HG03457 (cell line): ENCODE results near the gene HOXD8.

Source experiments
- ATAC-seq: cut with Tn5 transposase; IDR thresholded peaks from one replicate; pipeline ENCODE4 v1.9.1; 2021; ENCODE audit warnings: moderate number of reproducible peaks; ENCODE audit not compliant: unreplicated experiment

HOXD8 gene

GRCh38 chr2:176171351-176172006, 42.0 kb downstream of the HOXD8 start:
- no peak for ATAC-seq

GRCh38 chr2:176172007-176172894, 42.7 kb downstream of the HOXD8 start:
- no peak for ATAC-seq

GRCh38 chr2:176172895-176173566, 43.5 kb downstream of the HOXD8 start:
- ATAC-seq: no peak

GRCh38 chr2:176173567-176174381, 44.3 kb downstream of the HOXD8 start:
- no peak for ATAC-seq

- no peak for ATAC-seq
These were observed 44.9 kb downstream of the HOXD8 start for GRCh38 chr2:176174382-176174823.

GRCh38 chr2:176174824-176175708, 45.6 kb downstream of the HOXD8 start:
- no peak for ATAC-seq

GRCh38 chr2:176175709-176176607, 46.5 kb downstream of the HOXD8 start:
- no peak for ATAC-seq

GRCh38 chr2:176177580-176178037, 48.1 kb downstream of the HOXD8 start:
- no peak for ATAC-seq

- no peak for ATAC-seq
These were observed 48.7 kb downstream of the HOXD8 start for GRCh38 chr2:176178038-176178756.

- ATAC-seq: no peak
These were observed 49.3 kb downstream of the HOXD8 start for GRCh38 chr2:176178757-176179295.

GRCh38 chr2:176181551-176181950, 52.0 kb downstream of the HOXD8 start:
- no peak for ATAC-seq
